ENCODE data around the gene UNC13A. TPM values are rescaled to one million over a fixed set of nuclear protein-coding genes. Genes with fewer than 3 reads are reported as not detected.

Gene UNC13A
- total and polyA plus RNA-seq, 2 of the 13 experiments (the other 11 are each of a cell fraction or from before 2014, with no cell fraction given), result 0.11 to 0.45 TPM

DNA sequence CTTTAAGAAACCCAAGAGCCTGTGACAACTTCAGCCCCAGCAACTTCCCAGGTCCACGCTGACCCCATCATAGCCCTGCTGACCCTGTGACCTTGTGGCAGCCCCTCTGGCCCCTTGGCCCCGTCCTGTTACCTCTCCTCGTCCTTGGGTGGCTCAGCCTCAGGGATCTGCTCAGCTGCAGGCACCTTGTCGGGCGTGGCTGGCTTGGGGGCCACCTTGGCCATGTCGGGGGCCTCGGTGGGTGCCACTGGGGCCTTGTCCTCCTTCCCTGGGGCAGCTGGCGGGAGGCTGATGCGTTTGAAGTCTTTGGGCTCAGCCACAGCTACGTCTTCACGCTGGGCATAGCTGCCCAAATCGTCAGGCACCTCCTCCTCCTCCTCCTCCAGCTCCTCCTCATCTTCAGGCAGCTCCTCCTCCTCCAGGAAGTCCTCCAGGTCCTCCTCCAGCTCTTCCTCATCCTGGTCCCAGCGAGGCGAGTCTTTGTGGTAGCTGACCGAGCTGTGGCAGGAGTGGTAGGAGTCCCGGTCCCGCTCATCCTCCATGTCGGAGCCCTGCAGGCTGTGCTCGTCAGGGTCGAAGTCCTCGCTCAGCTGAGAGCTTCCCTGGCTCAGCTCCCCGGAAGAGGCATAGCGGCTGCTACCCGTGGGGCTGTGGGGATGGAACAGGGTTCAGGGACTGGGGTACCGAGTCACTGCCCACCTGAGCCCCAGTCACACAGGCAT, 32.2 kb downstream of the UNC13A start (continued):
- TF ChIP-seq ZNF687 (CRISPR knock-in tag; IDR thresholded peaks at IDR 0.05) (peak; percentile 52), ZNF83 (CRISPR knock-in tag; IDR thresholded peaks at IDR 0.05; ENCODE audit: borderline replicate concordance) (no peak), DRAP1 (CRISPR knock-in tag; IDR thresholded peaks at IDR 0.05) (no peak), ETV5 (CRISPR knock-in tag; IDR thresholded peaks at IDR 0.05; ENCODE audit: borderline replicate concordance) (peak; percentile 34; the same call in 1 of the 2 replicates), POLR2AphosphoS5 (IDR thresholded peaks at IDR 0.05; ENCODE audit: low read depth, low read length) (no peak), ZNF343 (CRISPR knock-in tag; IDR thresholded peaks at IDR 0.05) (0 out of 2 replicates have a peak, but pooled peaks have one; percentile 47), YEATS2 (CRISPR knock-in tag; IDR thresholded peaks at IDR 0.05; ENCODE audit: borderline replicate concordance) (no peak), PATZ1 (CRISPR knock-in tag; IDR thresholded peaks at IDR 0.05) (no peak), ZNF12 (CRISPR knock-in tag; IDR thresholded peaks at IDR 0.05) (no peak), REL (CRISPR knock-in tag; conservative IDR thresholded peaks at IDR 0.05) (no peak), ZMYM3 (CRISPR knock-in tag; IDR thresholded peaks at IDR 0.05) (peak; percentile 61; the same call in 1 of the 2 replicates), SOX6 (IDR thresholded peaks at IDR 0.05) (no peak), SOX6 (CRISPR knock-in tag; IDR thresholded peaks at IDR 0.05) (no peak), ELF1 (CRISPR knock-in tag; IDR thresholded peaks at IDR 0.05) (peak; percentile 64), ZNF724P (CRISPR knock-in tag; IDR thresholded peaks at IDR 0.05; ENCODE audit: borderline replicate concordance) (no peak), FOXJ3 (CRISPR knock-in tag; IDR thresholded peaks at IDR 0.05; ENCODE audit: borderline replicate concordance) (no peak)
- TF ChIP-seq, protein P1, sequence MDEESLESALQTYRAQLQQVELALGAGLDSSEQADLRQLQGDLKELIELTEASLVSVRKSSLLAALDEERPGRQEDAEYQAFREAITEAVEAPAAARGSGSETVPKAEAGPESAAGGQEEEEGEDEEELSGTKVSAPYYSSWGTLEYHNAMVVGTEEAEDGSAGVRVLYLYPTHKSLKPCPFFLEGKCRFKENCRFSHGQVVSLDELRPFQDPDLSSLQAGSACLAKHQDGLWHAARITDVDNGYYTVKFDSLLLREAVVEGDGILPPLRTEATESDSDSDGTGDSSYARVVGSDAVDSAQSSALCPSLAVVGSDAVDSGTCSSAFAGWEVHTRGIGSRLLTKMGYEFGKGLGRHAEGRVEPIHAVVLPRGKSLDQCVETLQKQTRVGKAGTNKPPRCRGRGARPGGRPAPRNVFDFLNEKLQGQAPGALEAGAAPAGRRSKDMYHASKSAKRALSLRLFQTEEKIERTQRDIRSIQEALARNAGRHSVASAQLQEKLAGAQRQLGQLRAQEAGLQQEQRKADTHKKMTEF (CRISPR knock-in tag; IDR thresholded peaks at IDR 0.05), result no peak
- TF ChIP-seq, protein P2, sequence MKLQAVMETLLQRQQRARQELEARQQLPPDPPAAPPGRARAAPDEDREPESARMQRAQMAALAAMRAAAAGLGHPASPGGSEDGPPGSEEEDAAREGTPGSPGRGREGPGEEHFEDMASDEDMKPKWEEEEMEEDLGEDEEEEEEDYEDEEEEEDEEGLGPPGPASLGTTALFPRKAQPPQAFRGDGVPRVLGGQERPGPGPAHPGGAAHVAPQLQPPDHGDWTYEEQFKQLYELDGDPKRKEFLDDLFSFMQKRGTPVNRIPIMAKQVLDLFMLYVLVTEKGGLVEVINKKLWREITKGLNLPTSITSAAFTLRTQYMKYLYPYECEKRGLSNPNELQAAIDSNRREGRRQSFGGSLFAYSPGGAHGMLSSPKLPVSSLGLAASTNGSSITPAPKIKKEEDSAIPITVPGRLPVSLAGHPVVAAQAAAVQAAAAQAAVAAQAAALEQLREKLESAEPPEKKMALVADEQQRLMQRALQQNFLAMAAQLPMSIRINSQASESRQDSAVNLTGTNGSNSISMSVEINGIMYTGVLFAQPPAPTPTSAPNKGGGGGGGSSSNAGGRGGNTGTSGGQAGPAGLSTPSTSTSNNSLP (IDR thresholded peaks at IDR 0.05; ENCODE audit: low read depth, low read length), result no peak

Data from HepG2 (cell line).